Panc1 (cell line): ENCODE results near the gene OR52M1. TPM values are rescaled to one million over a fixed set of nuclear protein-coding genes. Genes with fewer than 3 reads are reported as not detected.

ENCODE experiments used
- ATAC-seq: fragments of 200-7000 bp; cut with Tn5 transposase; 2 replicates; pipeline ENCODE4 v1.9.1; 2020; ENCODE audit warnings: mild to moderate bottlenecking, moderate library complexity
- BruUV-seq: library from RNA; stranded (reverse); fragments of 400-500 nt; replicated peaks from 2 replicates; lab custom pipeline; 2021; lab: Mats Ljungman, UMichigan
- CTCF ChIA-PET: fragments of 300-600 bp; sonication (Branson Sonifier 250); formaldehyde crosslinking; loops from one replicate; lab custom pipeline; 2022; ENCODE audit warnings: antibody characterized with exemption; lab: Charles Lee
- POLR2A ChIA-PET: fragments of 300-600 bp; sonication (Branson Sonifier 250); formaldehyde crosslinking; loops from one replicate; lab custom pipeline; 2022; ENCODE audit warnings: antibody characterized with exemption; lab: Charles Lee
- DNase-seq: peaks from one replicate; pipeline ENCODE4 v3.0.0-alpha.2; 2010; ENCODE audit warnings: low read depth, low spot score
- H3K27ac ChIP-seq: 2 replicates; pipeline ENCODE4 v1.5.1; 2011; ENCODE audit warnings: mild to moderate bottlenecking, low read length, inconsistent platforms
- H3K27me3 ChIP-seq: fragments of 200-500 bp; sonication (Bioruptor generic); 2 replicates; pipeline ENCODE4 v1.6.0; 2014; ENCODE audit warnings: low read length, inconsistent platforms; ENCODE audit not compliant: control insufficient read depth, insufficient read depth
- H3K36me3 ChIP-seq: fragments of 200-500 bp; sonication (Bioruptor generic); 2 replicates; pipeline ENCODE4 v1.5.1; 2014; ENCODE audit warnings: inconsistent platforms, mild to moderate bottlenecking, low read length, moderate library complexity; ENCODE audit not compliant: control insufficient read depth, insufficient read depth
- H3K4me1 ChIP-seq: 2 replicates; pipeline ENCODE4 v1.5.1; 2011; ENCODE audit warnings: inconsistent platforms, mild to moderate bottlenecking, low read length, moderate library complexity; ENCODE audit not compliant: control insufficient read depth, insufficient read depth
- H3K4me3 ChIP-seq, 2 experiments: 2 replicates each; pipeline ENCODE4 v1.5.1; 2011 to 2012; ENCODE audit warnings: low read depth in 2 of 2, low read length in 2 of 2, mild to moderate bottlenecking in 2 of 2, inconsistent platforms in 1 of 2, moderate library complexity in 1 of 2
- H3K9me3 ChIP-seq: fragments of 200-500 bp; sonication (Bioruptor generic); 2 replicates; pipeline ENCODE4 v1.5.1; 2014; ENCODE audit warnings: low read depth, mild to moderate bottlenecking, inconsistent platforms, low read length, moderate library complexity; ENCODE audit not compliant: control insufficient read depth, insufficient read depth
- CTCF ChIP-seq: fragments of 450-650 bp; IDR thresholded peaks from 2 replicates; pipeline ENCODE4 v1.5.1; 2017; ENCODE audit warnings: mild to moderate bottlenecking
- POLR2AphosphoS5 ChIP-seq: IDR thresholded peaks from 2 replicates; pipeline ENCODE4 v1.6.1; 2012; ENCODE audit warnings: mild to moderate bottlenecking, low read depth, low read length, moderate library complexity
- REST ChIP-seq, 2 experiments: IDR thresholded peaks; 2 replicates each; pipeline ENCODE4 v1.6.1; 2011 to 2012; ENCODE audit warnings: low read depth in 2 of 2, control low read depth in 1 of 2, low read length in 1 of 2, mild to moderate bottlenecking in 1 of 2, moderate library complexity in 1 of 2; ENCODE audit not compliant: insufficient read depth in 1 of 2
- SIN3A ChIP-seq: IDR thresholded peaks from 2 replicates; pipeline ENCODE4 v1.6.1; 2012; ENCODE audit warnings: low read depth, mild to moderate bottlenecking, low read length, moderate library complexity, borderline replicate concordance; ENCODE audit not compliant: insufficient read depth
- TCF7L2 ChIP-seq: IDR thresholded peaks from 2 replicates; pipeline ENCODE4 v1.6.1; 2011; ENCODE audit warnings: mild to moderate bottlenecking, low read depth, low read length, inconsistent platforms
- in situ Hi-C: cut with HindIII; loops from 2 replicates; pipeline ENCODE4 v1.10.0; 2016; ENCODE audit warnings: low sequenced_read_pairs, low pct_unique_long_range_greater_than_20kb
- intact Hi-C: fragments of 100-400 bp; cut with micrococcal nuclease; formaldehyde crosslinking; loops from one replicate; pipeline ENCODE4 v1.10.0; 2022; ENCODE audit not compliant: unreplicated experiment
- total RNA-seq: library from RNA; stranded (reverse); gene quantifications from one replicate; pipeline ENCODE4 v1.2.1, GENCODE V29; 2021; ENCODE audit not compliant: unreplicated experiment

OR52M1 gene
- total RNA-seq, 1 experiment from 2014 or later = not detected

- Histone ChIP-seq H3K9me3 (no peaks in the 10 kb centered on the region), H3K27ac (no peak within 1 kb of the TSS), H3K36me3 (peaks cover 4% of the 10 kb centered on the region; the same call in 1 of the 2 replicates), H3K4me3 (no peak within 1 kb of the TSS), H3K4me1 (no peaks in the 10 kb centered on the region), H3K27me3 (peaks cover 3% of the 10 kb centered on the region)
- 0 out of 2 replicates have a peak, but pooled peaks have one; percentile 18 for ATAC-seq
- CTCF ChIA-PET = no interaction called here
- intact Hi-C loops = no loop called here
- TF ChIP-seq TCF7L2 (no peak), REST (IDR thresholded peaks at IDR 0.05; ENCODE audit: insufficient read depth in 1 of 2, low read depth in 2 of 2, low read length in 1 of 2) (no peak), POLR2AphosphoS5 (no peak), CTCF (no peak), SIN3A (no peak)
- POLR2A ChIA-PET = no interaction called here
- no peak for DNase-seq
- BruUV-seq = no TSS peak
- in situ Hi-C loops = no loop called here
These were observed 48.7 kb downstream of the OR52M1 start, which contains the start of gene OR52I1 for GRCh38 chr11:4593739-4594138. Gene OR52I1, plus strand, starts transcription at chr11:4594039. Its CDS starts 0 bp downstream, at chr11:4594039.

Other genes with a start within 250 kb of the OR52M1 start
- gene OR52B4, start 176.8 kb upstream of the OR52M1 start, total RNA-seq = not detected
- 31.7 TPM for gene TRIM21, start 151.5 kb upstream of the OR52M1 start, total RNA-seq
- not detected for gene OR52K2, start 95.9 kb upstream of the OR52M1 start, total RNA-seq
- not detected for gene OR52K1, start 62.5 kb upstream of the OR52M1 start, total RNA-seq
- gene OR52I2, start 36.6 kb downstream of the OR52M1 start, total RNA-seq = not detected
- gene OR52I1, start 48.8 kb downstream of the OR52M1 start, total RNA-seq = not detected
- 18.5 TPM for gene TRIM68, start 63.0 kb downstream of the OR52M1 start, total RNA-seq
- not detected for gene OR51D1, start 92.3 kb downstream of the OR52M1 start, total RNA-seq
- not detected for gene OR51E1, start 98.8 kb downstream of the OR52M1 start, total RNA-seq
- not detected for gene OR51E2, start 152.7 kb downstream of the OR52M1 start, total RNA-seq
- gene MMP26, start 159.6 kb downstream of the OR52M1 start, total RNA-seq = not detected
- gene OR51F1, start 224.7 kb downstream of the OR52M1 start, total RNA-seq = not detected